Ishikawa (cell line): Measurements from ENCODE around the gene CLEC4M.

ENCODE experiments used
- CEBPB ChIP-seq: IDR thresholded peaks from 2 replicates; pipeline ENCODE4 v1.6.1; 2012
- CREB1 ChIP-seq: IDR thresholded peaks from 2 replicates; pipeline ENCODE4 v1.6.1; 2012; ENCODE audit warnings: low read depth
- EGR1 ChIP-seq: IDR thresholded peaks from 2 replicates; pipeline ENCODE4 v1.6.1; 2012
- EP300 ChIP-seq: IDR thresholded peaks from 2 replicates; pipeline ENCODE4 v1.6.1; 2012; ENCODE audit warnings: borderline replicate concordance
- FOXM1 ChIP-seq: IDR thresholded peaks from 2 replicates; pipeline ENCODE4 v1.6.1; 2012; ENCODE audit warnings: low read depth, borderline replicate concordance
- MAX ChIP-seq: IDR thresholded peaks from 2 replicates; pipeline ENCODE4 v1.6.1; 2012
- NFIC ChIP-seq: IDR thresholded peaks from 2 replicates; pipeline ENCODE4 v1.6.1; 2012
- RAD21 ChIP-seq: IDR thresholded peaks from 2 replicates; pipeline ENCODE4 v1.6.1; 2012; ENCODE audit warnings: low read depth
- REST ChIP-seq: IDR thresholded peaks from 2 replicates; pipeline ENCODE4 v1.6.1; 2012; ENCODE audit warnings: low read depth, mild to moderate bottlenecking
- TAF1 ChIP-seq: IDR thresholded peaks from 2 replicates; pipeline ENCODE4 v1.6.1; 2012; ENCODE audit warnings: low read depth, mild to moderate bottlenecking
- TCF12 ChIP-seq: IDR thresholded peaks from 2 replicates; pipeline ENCODE4 v1.6.1; 2012; ENCODE audit warnings: low read depth
- USF1 ChIP-seq: IDR thresholded peaks from 2 replicates; pipeline ENCODE4 v1.6.1; 2012
- YY1 ChIP-seq: IDR thresholded peaks from 2 replicates; pipeline ENCODE4 v1.6.1; 2012; ENCODE audit warnings: low read depth
- ZBTB7A ChIP-seq: IDR thresholded peaks from 2 replicates; pipeline ENCODE4 v1.6.1; 2012; ENCODE audit warnings: low read depth

- TF ChIP-seq REST = no peak
- TF ChIP-seq FOXM1 = no peak
- no peak for TF ChIP-seq USF1
- no peak for TF ChIP-seq YY1
- TF ChIP-seq EP300 = no peak
- TF ChIP-seq MAX = no peak
- no peak for TF ChIP-seq TAF1
- no peak for TF ChIP-seq RAD21
- TF ChIP-seq TCF12 = no peak
- TF ChIP-seq CREB1 = no peak
- TF ChIP-seq CEBPB = no peak
- no peak for TF ChIP-seq ZBTB7A
- TF ChIP-seq NFIC = no peak
- TF ChIP-seq EGR1 = no peak
Measured at GRCh38 chr19:7715671-7716070, 47.4 kb upstream of the CLEC4M start.
